CD4-positive, alpha-beta T cell treated with Interleukin-15 for 1 hour (primary cell): ENCODE data around the gene FAM163A.

ENCODE experiments used
- DNase-seq: peaks from one replicate; pipeline ENCODE4 v3.0.0-alpha.2; 2020

FAM163A gene

DNA sequence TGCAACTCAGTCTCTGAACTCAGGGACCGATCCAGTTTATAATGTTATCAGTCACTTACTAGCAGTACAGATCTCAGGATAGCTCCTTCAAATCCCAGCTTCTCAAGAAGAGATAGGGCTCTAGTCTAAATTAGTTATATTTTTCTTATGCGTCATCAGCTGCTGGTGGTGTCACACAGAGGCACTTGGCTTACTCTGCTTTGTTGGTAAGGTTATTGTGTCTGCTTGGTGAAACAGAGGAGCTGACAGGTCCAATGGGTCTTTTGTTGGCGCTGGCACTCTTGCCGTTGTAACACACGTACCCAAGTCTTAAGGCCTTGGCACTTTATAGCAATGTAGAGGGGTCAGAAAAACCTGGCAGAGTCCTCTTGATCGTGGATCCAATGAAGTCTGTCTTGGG lies 122.3 kb downstream of the FAM163A start:
- DNase-seq: no peak
